Measurements from ENCODE around the gene GRP.

Gene GRP

DNA sequence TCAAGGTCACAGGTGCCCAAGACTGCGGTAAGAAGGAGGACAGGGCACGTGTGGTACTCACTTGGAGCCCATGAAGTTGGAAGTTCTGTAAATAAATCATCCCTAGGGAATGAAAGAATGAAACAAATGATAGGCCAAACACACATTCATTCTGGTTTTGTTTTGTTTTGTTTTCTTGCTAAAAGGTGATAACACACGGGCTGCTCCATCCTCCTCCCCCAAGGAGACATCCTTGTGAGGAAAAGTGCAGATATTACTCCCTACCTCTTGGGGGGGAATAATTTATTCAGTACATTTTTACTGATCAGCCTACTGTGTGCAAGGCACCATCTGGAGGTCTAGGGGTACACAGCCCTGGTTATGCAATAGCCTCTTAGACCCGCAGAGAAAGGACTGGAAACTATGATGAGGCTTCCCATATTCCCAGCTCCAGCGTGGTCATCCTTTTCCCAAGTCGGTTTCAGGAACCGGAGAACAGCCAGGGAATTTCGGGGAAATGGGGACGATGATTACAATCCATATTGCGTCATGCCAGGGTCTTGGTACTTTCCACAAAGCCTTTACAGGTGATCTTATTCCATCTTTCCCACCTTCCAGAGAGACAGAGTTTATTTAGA, 47.0 kb downstream of the GRP start:
- Histone ChIP-seq H3K9me3 (ENCODE audit: control insufficient read depth, insufficient read depth, low read length) (no peaks in the 10 kb centered on the region; the same call in none of the 2 replicates), H3K9ac (ENCODE audit: low read depth, low read length) (no peak overlapping the region), H3K36me3 (ENCODE audit: insufficient read depth, low read length) (no peaks in the 10 kb centered on the region), H3K4me1 (ENCODE audit: insufficient read depth, low read length) (peaks cover 6% of the 10 kb centered on the region; the same call in 1 of the 2 replicates)

DNA sequence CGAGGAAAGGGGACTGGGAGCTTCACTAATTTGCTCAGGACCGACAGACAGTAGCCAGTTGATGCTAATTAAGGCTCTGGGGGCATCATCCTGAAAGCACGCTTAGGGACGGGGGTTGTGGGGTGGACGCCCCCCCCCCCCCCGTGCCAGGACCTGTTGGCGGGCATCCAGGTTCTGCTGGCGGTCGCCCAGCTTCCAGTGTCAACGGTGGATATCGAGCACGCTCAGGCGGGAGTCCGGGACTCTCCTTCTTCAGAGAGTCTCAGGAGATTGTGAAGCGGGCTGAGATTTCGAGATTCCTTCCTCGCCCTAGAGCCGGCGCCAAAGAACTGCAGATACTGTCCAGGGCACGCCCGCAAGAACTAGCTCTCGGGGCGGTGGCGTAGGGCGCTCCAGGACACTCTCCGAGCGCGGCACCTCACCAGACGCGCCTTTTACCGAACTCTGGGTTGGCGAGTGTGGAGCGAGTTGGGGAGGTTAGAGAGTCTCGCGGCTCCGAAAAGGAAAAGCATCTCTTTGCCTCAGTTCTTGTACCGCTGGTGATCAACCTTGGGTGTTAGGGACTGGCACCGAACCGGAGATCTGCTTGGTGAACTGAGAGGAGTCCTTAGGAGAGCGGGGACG, 47.7 kb downstream of the GRP start:
- Histone ChIP-seq H3K9me3 (ENCODE audit: control insufficient read depth, insufficient read depth, low read length) (no peaks in the 10 kb centered on the region; the same call in none of the 2 replicates), H3K36me3 (ENCODE audit: insufficient read depth, low read length) (no peaks in the 10 kb centered on the region), H3K9ac (ENCODE audit: low read depth, low read length) (no peak overlapping the region), H3K4me1 (ENCODE audit: insufficient read depth, low read length) (peaks cover 6% of the 10 kb centered on the region; the same call in 1 of the 2 replicates)

DNA sequence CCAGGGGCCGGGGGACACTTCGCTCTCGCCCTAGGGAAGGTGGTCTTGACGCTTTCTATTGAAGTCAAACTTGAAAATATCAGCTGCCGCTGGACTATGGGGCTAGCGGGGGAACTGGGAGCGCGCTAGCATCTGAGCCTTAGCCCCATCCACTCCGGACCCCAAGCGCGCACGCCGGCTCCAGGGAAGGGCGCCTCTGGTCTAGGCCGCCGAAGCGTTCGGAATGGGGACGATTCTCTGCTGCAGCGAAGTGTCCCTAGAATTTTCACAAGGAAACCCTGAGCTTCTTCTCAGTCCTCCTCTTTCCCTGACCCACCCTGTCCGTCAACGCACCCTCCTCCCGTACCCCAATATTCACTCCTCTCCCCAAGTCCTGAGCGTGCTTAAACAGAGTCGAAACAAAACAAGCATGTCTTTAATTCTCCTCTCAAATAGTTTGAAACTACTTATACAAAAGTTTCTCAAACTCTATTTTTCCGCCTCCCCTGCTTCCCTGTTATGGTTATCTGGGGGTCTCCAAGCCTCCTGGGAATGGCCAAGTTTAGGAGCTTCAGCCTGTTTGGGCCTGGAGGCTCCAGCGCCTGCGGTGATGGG, 48.3 kb downstream of the GRP start:
- peak overlapping the region; percentile 65; the same call in 1 of the 2 replicates for H3K9ac ChIP-seq (ENCODE audit: low read depth, low read length)
- H3K4me1 ChIP-seq (ENCODE audit: insufficient read depth, low read length), result peaks cover 6% of the 10 kb centered on the region; the same call in 1 of the 2 replicates
- no peaks in the 10 kb centered on the region for H3K36me3 ChIP-seq (ENCODE audit: insufficient read depth, low read length)
- no peaks in the 10 kb centered on the region; the same call in none of the 2 replicates for H3K9me3 ChIP-seq (ENCODE audit: control insufficient read depth, insufficient read depth, low read length)

DNA sequence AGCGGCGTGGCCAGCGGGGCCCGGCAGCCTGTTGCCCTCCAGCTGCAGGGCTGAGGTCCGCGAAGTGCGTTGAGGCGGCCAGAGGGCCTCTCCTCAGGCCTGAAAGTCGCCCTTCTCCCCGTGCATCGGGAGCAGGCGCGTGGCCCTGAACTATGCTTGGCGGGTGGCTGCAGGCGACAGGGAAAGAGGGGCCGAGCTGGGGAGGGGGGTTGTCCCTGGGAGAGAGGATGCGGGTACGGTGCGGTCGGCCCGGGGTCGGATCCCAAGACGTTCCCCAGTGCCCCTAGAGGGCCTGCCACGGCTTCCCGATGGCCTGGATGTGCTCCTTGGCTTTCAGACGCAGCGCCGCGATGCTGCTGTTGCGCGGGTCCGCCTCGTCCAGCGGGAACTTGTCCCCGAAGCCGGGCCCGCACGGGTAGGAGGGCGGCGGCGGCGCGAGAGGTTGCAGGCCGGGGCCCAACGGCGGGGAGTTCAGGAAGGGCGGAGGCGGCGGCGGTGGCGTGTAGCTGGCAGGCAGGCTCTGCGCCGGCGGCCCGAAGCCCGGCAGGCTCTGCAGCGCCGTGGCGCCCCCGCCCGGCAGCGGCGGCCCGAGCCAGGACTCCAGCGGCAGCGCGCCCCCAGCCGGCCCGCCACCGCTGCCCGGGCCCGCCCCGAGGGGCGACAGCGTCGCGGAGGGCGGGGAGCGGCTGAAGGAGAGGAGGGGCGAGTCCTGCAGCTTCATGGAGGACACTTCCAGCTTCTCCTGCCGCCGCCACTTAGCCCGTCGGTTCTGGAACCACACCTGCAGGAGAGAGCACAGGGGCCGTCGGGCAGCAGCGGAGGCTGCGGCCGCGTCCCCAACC, 49.0 kb downstream of the GRP start:
- Histone ChIP-seq H3K4me1 (ENCODE audit: insufficient read depth, low read length) (peaks cover 6% of the 10 kb centered on the region; the same call in 1 of the 2 replicates), H3K9ac (ENCODE audit: low read depth, low read length) (peak overlapping the region; percentile 65; the same call in 1 of the 2 replicates), H3K9me3 (ENCODE audit: control insufficient read depth, insufficient read depth, low read length) (no peaks in the 10 kb centered on the region; the same call in none of the 2 replicates), H3K36me3 (ENCODE audit: insufficient read depth, low read length) (no peaks in the 10 kb centered on the region)

DNA sequence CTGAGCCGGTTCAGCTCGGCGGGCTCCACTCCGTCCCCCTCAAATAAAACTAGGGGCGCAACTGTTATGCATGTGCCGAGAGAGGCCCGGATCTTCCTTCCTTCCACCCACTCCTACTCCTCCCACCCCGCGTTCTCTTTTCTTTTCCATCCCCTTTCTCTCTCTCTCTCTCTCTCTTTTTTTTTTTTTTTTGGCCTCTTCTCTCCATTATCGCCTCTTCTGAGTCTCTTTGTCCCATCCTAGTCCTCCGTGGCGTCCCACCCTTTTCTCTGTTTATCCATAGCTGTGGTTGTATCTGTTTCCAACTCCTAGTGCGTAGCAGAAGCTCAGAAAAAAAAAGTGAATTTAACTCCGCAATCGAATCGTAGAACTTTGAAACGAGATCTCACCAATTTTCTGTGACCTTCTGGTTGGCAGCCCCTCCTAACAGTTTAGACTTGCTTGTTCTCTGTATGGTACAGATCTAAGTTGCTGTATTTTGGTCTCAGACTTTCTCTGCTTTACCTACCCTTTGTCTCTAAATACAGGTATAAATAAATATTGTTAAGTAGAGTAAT, 49.7 kb downstream of the GRP start:
- Histone ChIP-seq H3K9ac (ENCODE audit: low read depth, low read length) (peak overlapping the region; percentile 43; the same call in 1 of the 2 replicates), H3K36me3 (ENCODE audit: insufficient read depth, low read length) (no peaks in the 10 kb centered on the region), H3K4me1 (ENCODE audit: insufficient read depth, low read length) (peaks cover 6% of the 10 kb centered on the region), H3K9me3 (ENCODE audit: control insufficient read depth, insufficient read depth, low read length) (no peaks in the 10 kb centered on the region; the same call in none of the 2 replicates)

DNA sequence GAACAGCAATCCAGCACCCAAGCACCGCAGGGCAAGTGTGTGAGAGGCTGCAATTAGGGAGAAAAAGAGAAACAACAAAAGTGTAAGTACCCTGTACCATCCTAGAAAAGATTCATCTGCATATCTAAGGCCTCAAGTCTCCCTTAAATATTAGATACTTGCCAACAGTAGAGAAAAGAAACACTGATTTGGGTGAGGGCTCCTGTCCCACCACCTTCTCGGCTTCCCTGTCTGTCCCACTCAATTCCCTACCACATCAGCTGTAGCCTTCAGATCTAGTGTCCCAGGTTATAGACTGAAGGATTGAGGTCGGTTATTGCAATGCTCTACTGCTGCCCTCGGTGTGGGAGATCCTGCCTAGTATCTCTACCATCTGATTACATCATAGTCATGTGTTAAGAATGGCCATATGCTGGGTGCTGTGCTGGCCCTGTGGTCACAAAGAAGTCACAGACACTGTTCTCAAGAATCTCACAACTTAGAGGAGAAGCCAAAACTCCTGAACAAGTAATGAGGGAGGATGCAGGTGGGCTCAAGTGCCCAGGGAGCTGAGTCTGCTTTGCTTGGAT, 50.8 kb downstream of the GRP start:
- Histone ChIP-seq H3K4me1 (ENCODE audit: insufficient read depth, low read length) (peaks cover 6% of the 10 kb centered on the region), H3K9me3 (ENCODE audit: control insufficient read depth, insufficient read depth, low read length) (no peaks in the 10 kb centered on the region; the same call in 1 of the 2 replicates), H3K36me3 (ENCODE audit: insufficient read depth, low read length) (no peaks in the 10 kb centered on the region), H3K9ac (ENCODE audit: low read depth, low read length) (no peak overlapping the region)

DNA sequence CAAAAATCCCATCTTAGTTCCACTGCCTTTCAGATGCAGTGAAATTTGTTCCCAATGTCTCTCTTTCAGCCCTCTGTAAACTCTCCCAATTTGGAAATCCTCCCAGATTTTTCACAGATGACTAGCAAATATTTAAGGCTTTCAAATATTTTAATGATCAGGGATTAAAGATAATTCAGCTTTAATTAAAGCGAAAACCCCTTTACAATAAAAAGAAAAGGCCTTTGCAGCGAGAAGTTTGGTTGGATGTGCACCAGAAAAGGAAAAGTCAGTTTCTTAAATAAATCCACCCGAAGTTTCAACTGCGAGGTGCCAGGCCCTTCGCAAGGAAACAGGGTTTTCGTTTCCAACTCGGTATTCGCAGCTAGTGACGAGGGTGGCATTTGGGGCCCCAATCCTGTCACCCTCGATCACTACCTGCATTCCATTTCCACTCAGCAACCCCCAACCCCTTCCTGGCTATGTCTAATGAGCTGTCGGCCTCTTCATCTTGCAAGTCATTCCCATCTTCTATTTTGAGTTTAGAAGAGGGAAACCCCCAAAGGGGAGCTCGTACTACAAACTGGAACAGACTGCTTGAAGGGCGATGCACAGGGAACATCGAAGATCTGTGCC, 51.8 kb downstream of the GRP start:
- no peaks in the 10 kb centered on the region for H3K36me3 ChIP-seq (ENCODE audit: insufficient read depth, low read length)
- peaks cover 6% of the 10 kb centered on the region for H3K4me1 ChIP-seq (ENCODE audit: insufficient read depth, low read length)
- no peak overlapping the region for H3K9ac ChIP-seq (ENCODE audit: low read depth, low read length)
- no peaks in the 10 kb centered on the region; the same call in 1 of the 2 replicates for H3K9me3 ChIP-seq (ENCODE audit: control insufficient read depth, insufficient read depth, low read length)

DNA sequence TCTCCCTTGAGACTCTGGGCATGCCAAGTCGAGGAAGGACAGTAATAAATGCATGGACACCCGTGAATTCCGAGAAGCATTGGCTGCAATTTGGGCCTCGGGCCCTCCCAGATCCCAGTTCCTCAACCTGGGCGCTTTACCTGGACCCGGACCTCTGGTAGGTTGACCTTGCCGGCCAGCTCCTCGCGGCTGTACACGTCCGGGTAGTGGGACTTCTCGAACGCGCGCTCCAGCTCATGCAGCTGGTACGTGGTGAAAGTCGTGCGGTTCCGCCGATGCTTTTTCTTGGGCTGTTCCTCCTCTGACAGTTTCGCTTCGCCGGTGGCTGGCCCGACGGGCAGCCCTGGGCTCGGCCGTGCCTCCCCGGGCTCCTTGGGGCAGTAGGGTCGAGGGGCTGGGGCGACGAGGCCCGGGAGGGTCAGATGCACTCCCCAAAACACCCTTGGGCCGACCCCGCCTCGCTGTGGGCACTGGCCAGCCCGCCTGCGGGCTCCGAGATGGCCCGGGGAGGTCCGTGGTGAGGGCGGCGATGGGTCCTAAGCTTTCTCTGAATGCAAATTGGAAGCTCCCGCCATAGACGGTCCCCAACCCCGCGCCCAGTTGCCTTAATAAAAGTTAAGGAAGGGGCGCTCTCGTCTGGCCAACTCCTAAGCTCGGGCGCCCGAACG, 52.4 kb downstream of the GRP start:
- Histone ChIP-seq H3K9me3 (ENCODE audit: control insufficient read depth, insufficient read depth, low read length) (no peaks in the 10 kb centered on the region; the same call in 1 of the 2 replicates), H3K4me1 (ENCODE audit: insufficient read depth, low read length) (peaks cover 6% of the 10 kb centered on the region), H3K9ac (ENCODE audit: low read depth, low read length) (no peak overlapping the region), H3K36me3 (ENCODE audit: insufficient read depth, low read length) (no peaks in the 10 kb centered on the region)

DNA sequence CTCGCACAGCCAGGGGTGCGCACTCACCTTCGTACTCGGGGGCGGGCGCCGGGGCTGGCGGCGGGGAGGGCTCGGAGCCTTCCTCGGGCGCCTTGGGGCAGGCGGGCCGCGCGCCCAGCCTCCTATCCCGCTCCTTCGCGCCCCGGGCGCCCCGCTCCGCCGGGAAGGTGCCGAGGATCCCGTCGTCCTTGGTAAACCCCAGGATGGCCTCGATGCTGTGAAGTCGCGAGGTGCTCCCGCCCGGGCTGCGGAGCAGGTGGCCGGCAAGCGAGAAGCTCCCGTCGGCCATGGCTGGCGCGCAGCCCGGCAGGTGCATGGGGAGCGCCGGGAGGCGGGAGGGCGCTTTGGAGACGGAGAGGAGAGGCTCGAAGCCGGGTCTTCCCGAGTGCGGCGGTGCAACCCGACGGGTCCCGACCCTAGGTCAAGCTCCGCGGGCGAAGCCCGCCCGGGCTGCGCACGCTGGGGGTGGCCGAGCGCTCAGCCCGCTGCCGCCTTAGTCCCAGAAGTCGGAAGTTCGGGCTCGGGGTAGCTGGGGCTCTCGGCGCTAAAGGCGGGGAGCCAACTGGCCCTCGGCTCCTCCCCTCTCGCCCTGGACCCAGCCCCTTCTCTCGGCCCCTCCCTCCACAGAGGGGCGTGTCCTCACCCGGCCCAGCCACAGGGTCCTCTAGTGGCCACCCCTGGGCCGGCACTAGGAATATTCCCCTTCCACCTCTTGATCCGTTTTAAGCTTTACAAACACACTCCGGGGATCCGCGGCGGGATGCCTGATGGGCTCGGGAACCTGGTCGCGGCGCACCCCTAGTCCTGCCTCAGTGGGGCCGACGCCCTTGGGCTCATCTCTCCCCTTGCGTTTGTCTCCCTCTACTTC, 53.2 kb downstream of the GRP start, which contains the start of gene RAX:
TSS of gene RAX (minus strand) at position 564 of the 868 bp plus-strand sequence. CDS start at position 316, 248 bp downstream.
- no peaks in the 10 kb centered on the region; the same call in 1 of the 2 replicates for H3K9me3 ChIP-seq (ENCODE audit: control insufficient read depth, insufficient read depth, low read length)
- H3K4me1 ChIP-seq (ENCODE audit: insufficient read depth, low read length), result peaks cover 6% of the 10 kb centered on the region
- H3K36me3 ChIP-seq (ENCODE audit: insufficient read depth, low read length), result no peaks in the 10 kb centered on the region
- peak within 1 kb of the TSS; percentile 69 for H3K9ac ChIP-seq (ENCODE audit: low read depth, low read length)

DNA sequence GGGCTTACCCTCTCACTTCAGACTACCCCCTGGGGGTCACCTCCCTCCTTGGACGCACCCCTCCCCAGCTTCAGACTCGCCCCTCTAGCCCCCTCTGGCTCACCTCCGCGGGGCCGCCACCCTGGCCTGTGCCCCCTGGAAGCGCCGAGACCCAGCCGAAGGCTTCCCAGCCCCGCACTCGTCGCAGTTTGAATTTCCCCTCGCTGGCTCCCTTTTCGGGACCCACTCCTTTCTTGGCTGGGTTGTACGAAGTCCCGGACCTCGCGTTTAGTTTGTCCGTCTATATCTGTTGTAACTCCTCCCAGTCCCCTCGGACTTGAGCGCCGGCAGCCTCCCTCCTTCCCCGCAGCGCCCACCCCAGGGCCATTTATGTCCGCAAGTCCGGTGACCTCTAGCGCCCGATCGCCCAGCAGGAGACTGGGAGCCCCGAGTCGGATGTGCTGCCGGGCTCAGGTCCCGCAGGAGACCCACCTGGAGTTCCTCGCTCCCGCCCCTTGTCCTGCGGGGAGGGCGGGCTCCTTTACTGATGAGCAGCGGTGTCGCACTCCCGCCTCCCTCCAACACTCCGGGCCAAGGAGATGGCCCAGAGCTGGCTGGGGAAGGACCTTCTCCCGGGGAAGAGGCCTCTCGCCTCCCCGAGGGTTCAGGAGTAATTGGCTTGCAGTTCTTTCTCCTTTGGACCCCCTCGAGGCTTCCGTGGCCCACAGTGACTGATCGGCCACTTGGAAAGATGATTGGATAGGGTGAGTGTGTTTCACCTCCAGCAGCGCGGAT, 54.0 kb downstream of the GRP start:
- H3K36me3 ChIP-seq (ENCODE audit: insufficient read depth, low read length), result no peaks in the 10 kb centered on the region
- peaks cover 6% of the 10 kb centered on the region for H3K4me1 ChIP-seq (ENCODE audit: insufficient read depth, low read length)
- peak overlapping the region; percentile 69 for H3K9ac ChIP-seq (ENCODE audit: low read depth, low read length)
- H3K9me3 ChIP-seq (ENCODE audit: control insufficient read depth, insufficient read depth, low read length), result no peaks in the 10 kb centered on the region; the same call in 1 of the 2 replicates

DNA sequence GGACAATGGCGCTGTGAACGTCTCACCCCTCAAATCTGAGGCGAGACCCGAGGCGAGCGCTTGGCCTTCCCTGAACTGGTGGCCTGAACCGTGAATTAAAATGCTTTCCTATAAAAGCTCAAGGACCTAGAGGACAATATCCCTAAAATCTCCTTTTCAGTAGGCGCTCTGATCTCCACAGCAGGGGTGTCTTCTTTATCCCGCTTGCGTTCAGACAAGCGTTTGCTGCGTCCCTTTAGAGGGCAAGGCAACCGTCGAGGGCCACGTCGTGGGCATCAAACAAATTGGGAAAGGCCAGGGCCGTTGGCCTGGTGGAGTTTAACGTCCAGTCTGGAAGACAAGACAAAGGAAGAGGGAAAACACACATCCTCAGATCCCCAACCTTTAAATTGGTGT, 54.6 kb downstream of the GRP start:
- Histone ChIP-seq H3K9me3 (ENCODE audit: control insufficient read depth, insufficient read depth, low read length) (no peaks in the 10 kb centered on the region; the same call in 1 of the 2 replicates), H3K9ac (ENCODE audit: low read depth, low read length) (peak overlapping the region; percentile 69; the same call in 1 of the 2 replicates), H3K4me1 (ENCODE audit: insufficient read depth, low read length) (peaks cover 6% of the 10 kb centered on the region), H3K36me3 (ENCODE audit: insufficient read depth, low read length) (no peaks in the 10 kb centered on the region)
